ENCODE measurements around the gene FAM3B. TPM values are rescaled to one million over a fixed set of nuclear protein-coding genes. Genes with fewer than 3 reads are reported as not detected.

Gene FAM3B
- total RNA-seq, 1 experiment from 2014 or later = 0.71 TPM

- CTCF ChIA-PET = interaction anchor here (0.6 kb wide), 1 partner anchor 432 kb away, joined by 4 read pairs; no protein-coding TSS in a partner anchor
- Mint-ChIP-seq H3K4me1 (ENCODE audit: low read depth, unreplicated experiment) (peaks cover 35% of the 10 kb centered on the region), H3K4me3 (ENCODE audit: low read depth, unreplicated experiment) (no peak overlapping the region), H3K27me3 (ENCODE audit: unreplicated experiment) (no peaks in the 10 kb centered on the region), H3K36me3 (ENCODE audit: insufficient read depth, unreplicated experiment) (peaks cover 24% of the 10 kb centered on the region), H3K27ac (ENCODE audit: unreplicated experiment) (no peak overlapping the region), H3K9me3 (ENCODE audit: low read depth, unreplicated experiment) (no peaks in the 10 kb centered on the region)
- TF ChIP-seq CTCF (IDR thresholded peaks at IDR 0.05; ENCODE audit: unreplicated experiment) = no peak
- BruUV-seq (replicated peaks) = no TSS peak
- no peak for DNase-seq
- intact Hi-C loops (cut with micrococcal nuclease; ENCODE audit: unreplicated experiment) = loop anchor here (5.0 kb wide), 2 partner anchors 191 to 241 kb away; no protein-coding TSS in a partner anchor
Observed at GRCh38 chr21:41363370-41364270, 47.0 kb downstream of the FAM3B start.

- H3K36me3 Mint-ChIP-seq (ENCODE audit: insufficient read depth, unreplicated experiment) = peaks cover 24% of the 10 kb centered on the region
Observed at GRCh38 chr21:41364308-41364707, 47.7 kb downstream of the FAM3B start.

GRCh38 chr21:41365377-41366107 lies 48.9 kb downstream of the FAM3B start:
- CTCF ChIA-PET = no interaction called here
- H3K36me3 Mint-ChIP-seq (ENCODE audit: insufficient read depth, unreplicated experiment) = peaks cover 24% of the 10 kb centered on the region
- no peak overlapping the region for H3K27ac Mint-ChIP-seq (ENCODE audit: unreplicated experiment)
- no peak for DNase-seq
- H3K4me3 Mint-ChIP-seq (ENCODE audit: low read depth, unreplicated experiment) = no peak overlapping the region
- intact Hi-C loops (cut with micrococcal nuclease; ENCODE audit: unreplicated experiment) = no loop called here
- BruUV-seq (replicated peaks) = no TSS peak
- peaks cover 35% of the 10 kb centered on the region for H3K4me1 Mint-ChIP-seq (ENCODE audit: low read depth, unreplicated experiment)
- no peaks in the 10 kb centered on the region for H3K9me3 Mint-ChIP-seq (ENCODE audit: low read depth, unreplicated experiment)
- no peak for TF ChIP-seq CTCF (IDR thresholded peaks at IDR 0.05; ENCODE audit: unreplicated experiment)
- no peaks in the 10 kb centered on the region for H3K27me3 Mint-ChIP-seq (ENCODE audit: unreplicated experiment)

More at GRCh38 chr21:41364308-41364707, 47.7 kb downstream of the FAM3B start:
- BruUV-seq (replicated peaks) = no TSS peak
- no peak overlapping the region for H3K27ac Mint-ChIP-seq (ENCODE audit: unreplicated experiment)
- no peaks in the 10 kb centered on the region for H3K9me3 Mint-ChIP-seq (ENCODE audit: low read depth, unreplicated experiment)
- no peak for TF ChIP-seq CTCF (IDR thresholded peaks at IDR 0.05; ENCODE audit: unreplicated experiment)
- CTCF ChIA-PET = no interaction called here
- no peak overlapping the region for H3K4me3 Mint-ChIP-seq (ENCODE audit: low read depth, unreplicated experiment)
- DNase-seq = no peak
- H3K4me1 Mint-ChIP-seq (ENCODE audit: low read depth, unreplicated experiment) = peaks cover 35% of the 10 kb centered on the region
- no peaks in the 10 kb centered on the region for H3K27me3 Mint-ChIP-seq (ENCODE audit: unreplicated experiment)
- intact Hi-C loops (cut with micrococcal nuclease; ENCODE audit: unreplicated experiment) = loop anchor here (5.0 kb wide), 2 partner anchors 192 to 242 kb away; no protein-coding TSS in a partner anchor

GRCh38 chr21:41366522-41367151 lies 50.0 kb downstream of the FAM3B start:
- Mint-ChIP-seq H3K36me3 (ENCODE audit: insufficient read depth, unreplicated experiment) (peaks cover 23% of the 10 kb centered on the region), H3K4me1 (ENCODE audit: low read depth, unreplicated experiment) (peaks cover 33% of the 10 kb centered on the region), H3K9me3 (ENCODE audit: low read depth, unreplicated experiment) (no peaks in the 10 kb centered on the region), H3K27ac (ENCODE audit: unreplicated experiment) (peak overlapping the region; percentile 62), H3K27me3 (ENCODE audit: unreplicated experiment) (no peaks in the 10 kb centered on the region), H3K4me3 (ENCODE audit: low read depth, unreplicated experiment) (no peak overlapping the region)
- no peak for TF ChIP-seq CTCF (IDR thresholded peaks at IDR 0.05; ENCODE audit: unreplicated experiment)
- BruUV-seq (replicated peaks) = no TSS peak
- intact Hi-C loops (cut with micrococcal nuclease; ENCODE audit: unreplicated experiment) = no loop called here
- CTCF ChIA-PET = interaction anchor here (0.6 kb wide), 1 partner anchor 9 kb away, joined by 3 read pairs; no protein-coding TSS in a partner anchor
- peak; percentile 76 for DNase-seq
